Medulla oblongata (tissue), 1 donor: Measurements from ENCODE around the gene PKP3.
"Not testable (repeated sequence)": the region's sequence is repeated elsewhere in the genome, so short reads cannot be mapped to it uniquely, and the experiment has no call there.

Source experiments
- DNase-seq: peaks from one replicate; pipeline ENCODE4 v3.0.0-alpha.2; 2015; ENCODE audit errors: extremely low spot score

Gene PKP3, protein sequence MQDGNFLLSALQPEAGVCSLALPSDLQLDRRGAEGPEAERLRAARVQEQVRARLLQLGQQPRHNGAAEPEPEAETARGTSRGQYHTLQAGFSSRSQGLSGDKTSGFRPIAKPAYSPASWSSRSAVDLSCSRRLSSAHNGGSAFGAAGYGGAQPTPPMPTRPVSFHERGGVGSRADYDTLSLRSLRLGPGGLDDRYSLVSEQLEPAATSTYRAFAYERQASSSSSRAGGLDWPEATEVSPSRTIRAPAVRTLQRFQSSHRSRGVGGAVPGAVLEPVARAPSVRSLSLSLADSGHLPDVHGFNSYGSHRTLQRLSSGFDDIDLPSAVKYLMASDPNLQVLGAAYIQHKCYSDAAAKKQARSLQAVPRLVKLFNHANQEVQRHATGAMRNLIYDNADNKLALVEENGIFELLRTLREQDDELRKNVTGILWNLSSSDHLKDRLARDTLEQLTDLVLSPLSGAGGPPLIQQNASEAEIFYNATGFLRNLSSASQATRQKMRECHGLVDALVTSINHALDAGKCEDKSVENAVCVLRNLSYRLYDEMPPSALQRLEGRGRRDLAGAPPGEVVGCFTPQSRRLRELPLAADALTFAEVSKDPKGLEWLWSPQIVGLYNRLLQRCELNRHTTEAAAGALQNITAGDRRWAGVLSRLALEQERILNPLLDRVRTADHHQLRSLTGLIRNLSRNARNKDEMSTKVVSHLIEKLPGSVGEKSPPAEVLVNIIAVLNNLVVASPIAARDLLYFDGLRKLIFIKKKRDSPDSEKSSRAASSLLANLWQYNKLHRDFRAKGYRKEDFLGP

DNA sequence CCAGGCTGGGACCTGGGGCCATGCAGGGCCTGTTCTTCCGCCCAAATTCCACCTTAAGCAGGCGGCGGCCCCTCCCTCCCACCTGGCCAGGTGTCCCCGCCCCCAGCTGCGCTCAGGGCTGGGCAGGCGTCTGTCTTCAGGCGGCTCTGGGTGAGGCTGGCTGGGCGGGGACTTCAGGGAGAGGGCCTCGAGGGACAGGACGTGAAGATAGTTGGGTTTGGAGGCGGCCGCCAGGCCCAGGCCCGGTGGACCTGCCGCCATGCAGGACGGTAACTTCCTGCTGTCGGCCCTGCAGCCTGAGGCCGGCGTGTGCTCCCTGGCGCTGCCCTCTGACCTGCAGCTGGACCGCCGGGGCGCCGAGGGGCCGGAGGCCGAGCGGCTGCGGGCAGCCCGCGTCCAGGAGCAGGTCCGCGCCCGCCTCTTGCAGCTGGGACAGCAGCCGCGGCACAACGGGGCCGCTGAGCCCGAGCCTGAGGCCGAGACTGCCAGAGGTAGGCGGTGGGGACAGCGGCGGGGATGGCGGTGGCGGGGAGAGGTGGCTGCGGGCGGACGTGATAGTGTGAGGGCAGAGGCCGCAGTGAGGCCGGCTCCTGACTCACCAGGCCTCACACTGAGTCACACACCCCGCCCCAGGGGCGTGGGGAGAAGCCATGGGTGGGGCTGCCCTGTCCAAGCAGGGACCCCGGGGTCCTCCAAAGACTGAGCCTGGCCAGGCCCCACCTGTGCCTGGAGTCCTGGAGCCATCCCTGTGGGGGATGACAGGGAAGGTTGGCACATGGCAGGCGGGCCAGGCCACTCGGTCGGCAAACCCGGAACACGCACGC lies at the start of gene PKP3:
Gene PKP3, plus strand, starts transcription at position 176 of the 824 bp plus-strand sequence. Its CDS starts 84 bp downstream, at position 260.
- no peak for DNase-seq

DNA sequence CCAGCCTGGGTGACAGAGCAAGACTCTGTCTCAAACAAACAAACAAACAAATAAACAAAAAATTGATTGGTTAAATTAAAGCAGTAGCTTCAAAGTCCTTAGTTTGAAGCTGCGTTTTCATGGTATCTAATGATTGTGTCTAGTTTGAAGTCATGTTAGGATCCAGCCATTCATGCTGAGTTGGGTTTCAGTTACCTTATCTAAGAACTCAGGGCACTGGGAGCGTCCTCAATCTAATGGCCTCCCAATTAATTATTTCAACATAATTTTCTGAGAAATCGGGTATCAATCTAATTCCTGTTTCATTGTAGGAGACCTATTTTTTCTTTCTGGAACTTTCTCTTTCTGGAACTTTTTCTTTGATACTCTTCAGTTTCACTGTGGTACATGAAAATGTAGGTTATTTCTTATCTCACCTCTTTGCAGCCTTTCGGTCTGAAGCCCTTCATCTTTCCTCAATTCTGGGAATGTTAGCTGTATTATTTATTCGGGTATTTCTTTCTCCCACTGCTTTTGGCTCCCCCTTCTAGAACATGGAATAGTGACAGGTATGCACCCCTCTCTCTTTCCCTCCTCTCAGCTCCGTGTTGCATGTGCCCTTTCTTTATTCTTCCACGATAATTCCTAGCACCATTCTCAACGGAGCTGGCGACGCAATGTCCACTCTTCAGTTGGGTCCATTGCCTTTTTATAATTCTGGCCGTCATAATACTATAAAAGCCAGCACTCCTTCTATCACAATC lies 49.0 kb upstream of the PKP3 start:
- no peak for DNase-seq

DNA sequence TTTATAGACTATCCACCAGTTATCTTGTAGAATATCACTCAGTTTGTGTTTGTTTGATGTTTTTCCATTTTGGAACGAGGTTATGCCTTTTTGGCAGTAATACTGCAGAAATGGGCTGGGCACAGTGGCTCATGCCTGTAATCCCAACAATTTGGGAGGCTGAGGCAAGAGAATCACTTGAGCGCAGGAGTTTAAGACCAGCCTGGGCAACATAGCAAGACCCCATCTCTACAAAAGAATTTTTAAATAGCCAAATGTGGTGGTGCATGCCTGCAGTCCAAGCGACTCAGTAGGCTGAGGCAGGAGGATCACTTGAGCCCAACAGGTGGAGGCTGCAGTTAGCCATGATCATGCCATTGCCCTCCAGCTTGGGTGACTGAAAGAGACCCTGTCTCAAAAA lies 47.5 kb upstream of the PKP3 start:
- DNase-seq: no peak

DNA sequence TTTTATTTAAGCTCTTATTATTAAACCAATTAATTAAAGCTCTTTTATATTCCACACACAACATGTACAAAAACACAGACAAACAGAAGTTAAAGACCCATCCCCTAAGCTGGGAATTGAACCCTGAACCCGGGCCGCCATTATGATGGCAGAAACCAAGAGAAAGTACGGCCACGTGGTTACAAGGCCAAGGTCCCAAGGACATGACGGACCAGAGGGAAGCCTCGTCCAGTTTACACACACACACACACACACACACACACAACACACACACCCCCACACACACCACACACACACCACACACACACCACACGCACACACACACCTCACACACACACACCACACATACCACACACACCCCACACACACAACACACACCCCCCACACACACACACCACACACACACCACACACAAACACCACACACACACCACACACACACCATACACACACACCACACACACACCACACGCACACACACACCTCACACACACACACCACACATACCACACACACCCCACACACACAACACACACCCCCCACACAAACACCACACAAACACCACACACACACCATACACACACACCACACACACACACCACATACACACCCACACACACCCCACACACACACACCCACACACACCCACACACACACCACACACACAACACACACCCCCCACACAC lies 44.6 kb upstream of the PKP3 start:
- DNase-seq: not testable (repeated sequence)

DNA sequence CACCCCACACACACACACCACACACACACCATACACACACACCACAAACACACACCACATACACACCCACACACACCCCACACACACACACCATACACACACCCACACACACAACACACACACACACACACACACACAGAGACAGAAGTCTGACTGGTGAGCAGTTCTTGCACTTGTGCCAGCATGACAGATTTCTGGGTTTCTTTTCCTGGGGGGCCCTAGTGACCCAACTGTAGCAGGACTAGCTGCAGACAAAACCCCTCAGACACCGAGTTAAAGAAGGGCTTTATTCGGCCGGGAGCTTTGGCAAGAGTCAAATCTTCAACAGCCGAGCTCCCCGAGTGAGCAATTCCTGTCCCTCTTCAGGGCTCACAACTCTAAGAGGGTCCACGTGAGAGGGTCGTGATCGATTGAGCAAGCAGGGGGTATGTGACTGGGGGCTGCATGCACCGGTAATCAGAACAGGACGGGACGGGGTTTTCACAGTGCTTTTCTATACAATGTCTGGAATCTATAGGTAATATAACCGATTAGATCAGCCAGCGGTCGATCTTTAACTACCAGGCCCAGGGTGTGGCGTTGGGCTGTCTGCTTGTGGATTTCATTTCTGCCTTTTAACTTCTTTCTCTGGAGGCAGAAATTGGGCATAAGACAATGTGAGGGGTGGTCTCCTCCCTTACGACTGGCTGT lies 43.8 kb upstream of the PKP3 start:
- not testable (repeated sequence) for DNase-seq

DNA sequence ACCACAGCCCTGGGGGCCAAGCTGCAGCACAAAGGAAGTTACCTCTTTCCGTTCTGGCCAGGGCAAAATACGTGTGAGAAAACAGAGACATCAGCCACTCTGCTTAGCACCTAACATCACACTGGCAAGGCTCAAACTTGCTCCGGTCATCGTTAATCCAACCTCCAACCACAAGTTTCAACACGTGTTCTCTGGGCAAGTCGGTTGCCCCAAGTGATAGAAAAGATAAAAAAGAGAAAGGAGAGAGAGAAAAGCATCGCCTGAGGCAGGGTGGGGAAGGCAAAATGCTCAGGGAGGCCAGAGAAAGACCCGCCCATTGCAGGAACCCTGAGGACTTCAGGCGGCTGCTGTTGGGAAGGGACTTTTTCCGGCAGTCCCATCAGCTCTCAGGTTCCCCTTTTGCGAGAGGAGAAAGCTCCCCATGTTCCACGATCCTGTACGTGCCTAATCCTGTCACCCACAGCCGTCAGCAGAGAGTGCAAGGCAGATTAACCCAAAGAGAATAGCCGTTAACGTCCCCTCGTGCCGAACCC lies 43.2 kb upstream of the PKP3 start:
- no peak for DNase-seq

DNA sequence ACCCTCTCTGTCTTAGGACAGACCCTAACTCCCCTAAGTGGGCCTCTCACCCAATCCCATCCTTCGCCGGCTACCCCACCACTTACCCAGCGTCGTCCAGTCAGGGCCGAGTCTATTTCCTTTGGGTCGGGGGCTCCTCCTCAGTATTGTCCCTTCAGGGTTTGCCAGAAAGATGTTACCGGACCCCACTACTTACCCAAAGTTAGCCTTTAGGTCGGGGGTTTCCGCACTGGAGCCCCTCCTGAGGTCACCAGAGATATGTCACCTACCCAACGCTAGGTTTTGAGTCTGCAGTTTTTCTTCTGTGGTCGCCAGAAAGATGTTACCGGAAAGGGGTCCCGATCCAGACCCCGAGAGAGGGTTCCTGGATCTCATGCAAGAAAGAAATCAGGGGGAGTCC lies 42.6 kb upstream of the PKP3 start:
- DNase-seq: no peak

DNA sequence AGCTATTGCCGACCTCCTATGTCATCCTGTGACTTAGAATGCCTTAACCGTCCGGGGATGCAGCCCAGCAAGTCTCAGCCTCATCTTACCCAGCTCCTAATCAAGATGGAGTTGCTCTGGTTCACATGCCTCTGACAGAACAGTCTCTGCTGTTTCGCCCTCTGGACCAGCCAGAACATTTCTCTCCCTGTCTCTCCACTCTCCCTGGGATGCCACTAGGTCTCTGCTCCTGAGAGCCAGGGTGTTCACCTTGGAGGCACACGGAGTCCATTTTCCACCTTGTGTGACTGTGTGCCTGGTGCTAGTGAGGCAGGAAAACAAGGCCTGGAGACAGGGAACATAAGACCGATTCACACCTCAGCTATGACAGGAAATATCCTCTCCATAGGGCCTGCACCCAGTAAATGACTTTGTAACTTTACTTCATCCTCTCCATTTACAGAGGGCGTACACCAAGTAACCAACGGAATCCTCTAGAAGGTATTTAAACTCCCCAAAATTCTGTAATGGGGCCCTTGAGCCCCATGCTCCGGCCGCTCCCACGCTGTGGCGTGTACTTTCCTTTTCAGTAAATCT lies 41.5 kb upstream of the PKP3 start:
- no peak for DNase-seq

DNA sequence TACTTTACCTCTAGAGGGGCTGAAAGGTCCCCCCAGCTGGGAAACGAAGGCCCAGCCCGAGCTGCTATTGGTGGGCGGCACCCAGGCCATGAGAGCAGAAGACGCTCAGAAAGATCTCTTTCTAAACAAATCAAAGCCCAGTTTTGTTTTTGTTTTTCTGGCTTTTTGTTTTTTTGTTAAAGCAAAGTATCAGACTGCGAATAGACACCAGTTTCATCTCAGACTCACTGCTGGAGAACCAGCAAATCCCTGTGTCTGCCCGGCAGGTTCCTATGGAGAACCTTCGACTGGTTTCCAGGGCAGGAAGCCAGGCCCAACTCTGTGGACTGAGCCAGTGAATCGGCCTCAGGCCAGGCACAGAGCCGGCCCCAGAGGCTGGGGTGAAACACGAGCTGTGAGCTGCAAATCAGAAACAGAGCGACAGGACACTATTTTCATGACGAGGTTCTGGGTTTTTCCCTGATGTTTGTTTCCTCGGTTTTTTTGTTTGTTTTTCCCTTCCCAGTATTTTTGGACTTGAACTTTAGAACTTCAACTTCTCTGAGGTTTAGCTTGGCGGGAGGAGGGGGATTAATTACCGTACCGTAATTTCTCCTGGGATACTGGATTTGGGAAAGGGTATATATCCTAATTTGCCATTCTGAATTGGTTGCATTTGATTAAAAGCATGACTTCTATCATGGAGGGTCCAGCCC lies 40.7 kb upstream of the PKP3 start:
- DNase-seq: peak; percentile 89

DNA sequence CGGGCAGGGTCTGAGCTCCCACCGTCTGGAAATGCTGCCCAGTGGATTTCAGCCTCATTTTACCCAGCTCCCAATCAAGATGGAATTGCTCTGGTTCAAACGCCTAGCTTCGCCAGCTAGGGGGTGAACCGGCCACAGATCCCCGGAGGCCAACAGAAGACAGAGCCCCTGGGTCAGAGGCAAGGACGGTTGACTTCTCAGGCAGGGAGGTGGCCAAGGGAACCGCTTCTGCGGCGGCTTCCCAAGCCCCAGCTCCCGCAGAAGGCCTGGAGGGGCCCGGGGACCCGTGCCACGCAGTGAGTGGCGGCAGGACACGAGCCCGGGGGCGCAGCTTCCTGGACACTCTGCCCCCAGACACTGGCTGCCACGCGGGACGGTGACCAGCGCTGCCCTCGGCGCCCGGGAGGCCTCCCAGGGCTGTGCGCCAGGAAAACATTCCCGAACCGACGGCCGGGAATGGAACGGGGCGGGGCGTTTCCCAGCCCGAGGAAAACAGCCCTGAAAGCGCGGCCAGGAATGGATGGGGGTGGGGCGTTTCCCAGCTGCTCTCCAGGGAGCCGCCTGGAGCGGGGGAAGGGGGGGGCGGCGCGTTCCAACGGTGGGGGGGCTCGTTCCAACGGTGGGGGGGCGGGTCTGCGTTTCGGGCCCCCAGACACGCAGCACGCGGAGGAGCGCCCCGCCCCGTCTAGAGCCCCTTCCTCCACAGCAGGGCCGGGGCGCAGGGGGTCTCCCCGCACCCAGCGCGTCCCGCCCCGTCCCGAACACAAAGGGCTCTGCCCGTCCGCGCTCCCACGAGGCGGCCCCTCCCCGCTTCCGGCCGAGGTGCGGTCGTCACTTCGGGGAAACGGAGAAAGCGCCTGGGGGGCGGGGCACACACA lies 38.2 kb upstream of the PKP3 start:
- peak; percentile 71 for DNase-seq

DNA sequence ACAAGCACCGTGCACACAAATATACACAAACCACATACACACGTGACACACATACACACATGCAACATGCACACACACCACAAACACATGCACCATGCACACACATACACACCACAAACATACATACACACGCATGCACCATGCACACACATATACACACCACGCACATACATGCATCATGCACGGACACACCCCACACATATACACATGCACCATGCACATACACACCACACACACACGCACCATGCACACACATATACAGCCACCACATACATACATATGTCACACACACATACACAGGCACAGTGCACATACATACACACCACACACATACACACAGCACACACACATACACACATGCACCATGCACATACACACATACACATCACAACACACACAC lies 37.4 kb upstream of the PKP3 start:
- DNase-seq: no peak

DNA sequence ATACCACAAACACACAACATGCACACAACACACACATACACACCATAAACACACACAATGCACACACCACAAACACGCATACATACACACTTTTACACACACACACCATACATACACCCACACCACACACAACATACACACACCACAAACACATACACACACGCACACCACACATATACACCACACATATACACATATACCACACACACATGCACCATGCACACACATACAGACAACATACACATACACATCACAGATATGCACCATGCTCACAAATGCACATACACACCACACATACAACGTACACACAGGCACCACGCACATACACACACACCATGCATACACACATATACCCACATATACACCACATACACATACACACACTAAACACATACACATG lies 36.4 kb upstream of the PKP3 start:
- no peak for DNase-seq

DNA sequence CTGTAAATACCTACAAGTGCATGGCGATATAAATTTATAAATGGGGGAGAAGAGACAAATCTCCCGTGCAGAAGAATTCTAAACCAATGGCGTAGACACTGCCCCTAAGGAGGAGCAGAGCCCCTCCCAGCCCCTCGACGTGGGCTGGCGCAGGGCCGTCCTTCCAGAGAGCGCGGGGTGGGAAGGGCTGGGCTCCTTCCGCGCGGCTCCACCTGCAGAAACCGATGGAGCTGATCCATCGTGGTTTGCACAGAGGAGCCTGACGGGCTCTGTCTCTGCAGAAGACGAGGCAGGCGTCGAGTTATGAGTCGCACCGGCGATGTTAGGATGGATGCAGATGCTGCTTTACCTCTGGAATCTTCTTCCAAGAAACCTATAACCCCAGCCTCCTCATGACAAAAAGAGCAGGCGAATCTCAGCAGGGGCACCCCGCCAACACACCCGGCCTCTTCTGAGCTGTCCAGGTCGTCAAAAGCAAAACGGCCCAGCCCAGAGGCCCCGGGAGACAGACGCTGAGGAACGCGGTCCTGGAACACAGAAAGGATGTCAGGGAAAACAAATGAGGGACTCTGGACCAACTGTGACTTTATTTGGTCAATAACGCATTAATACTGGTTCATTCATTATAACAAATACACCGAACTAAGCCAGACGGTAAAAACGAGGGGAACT lies 35.7 kb upstream of the PKP3 start:
- no peak for DNase-seq

DNA sequence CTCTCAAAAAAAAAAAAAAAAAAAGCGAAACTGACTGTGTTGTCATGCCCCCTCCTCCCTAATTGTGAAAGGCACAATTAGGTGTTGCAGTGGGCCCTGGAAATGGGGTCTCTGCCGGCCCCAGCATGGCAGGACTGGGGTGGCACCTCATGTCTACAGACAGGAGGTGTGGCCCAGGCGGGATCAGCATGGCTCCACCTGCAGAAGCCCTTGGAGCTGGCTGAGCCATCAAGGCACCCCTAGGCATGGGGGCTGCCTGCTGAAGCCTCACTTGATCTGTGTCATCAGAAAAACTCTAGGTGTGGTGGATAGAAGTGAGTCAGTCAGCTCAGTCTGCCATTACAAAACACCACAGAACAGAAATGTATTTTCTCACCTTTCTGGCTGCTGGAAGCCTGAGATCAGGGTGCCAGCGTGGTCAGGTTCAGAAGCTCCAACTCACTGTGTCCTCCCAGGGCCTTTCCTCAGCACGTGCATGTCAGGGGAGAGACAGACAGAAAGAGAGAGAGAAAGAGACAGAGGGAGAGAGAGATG lies 34.8 kb upstream of the PKP3 start:
- DNase-seq: no peak

DNA sequence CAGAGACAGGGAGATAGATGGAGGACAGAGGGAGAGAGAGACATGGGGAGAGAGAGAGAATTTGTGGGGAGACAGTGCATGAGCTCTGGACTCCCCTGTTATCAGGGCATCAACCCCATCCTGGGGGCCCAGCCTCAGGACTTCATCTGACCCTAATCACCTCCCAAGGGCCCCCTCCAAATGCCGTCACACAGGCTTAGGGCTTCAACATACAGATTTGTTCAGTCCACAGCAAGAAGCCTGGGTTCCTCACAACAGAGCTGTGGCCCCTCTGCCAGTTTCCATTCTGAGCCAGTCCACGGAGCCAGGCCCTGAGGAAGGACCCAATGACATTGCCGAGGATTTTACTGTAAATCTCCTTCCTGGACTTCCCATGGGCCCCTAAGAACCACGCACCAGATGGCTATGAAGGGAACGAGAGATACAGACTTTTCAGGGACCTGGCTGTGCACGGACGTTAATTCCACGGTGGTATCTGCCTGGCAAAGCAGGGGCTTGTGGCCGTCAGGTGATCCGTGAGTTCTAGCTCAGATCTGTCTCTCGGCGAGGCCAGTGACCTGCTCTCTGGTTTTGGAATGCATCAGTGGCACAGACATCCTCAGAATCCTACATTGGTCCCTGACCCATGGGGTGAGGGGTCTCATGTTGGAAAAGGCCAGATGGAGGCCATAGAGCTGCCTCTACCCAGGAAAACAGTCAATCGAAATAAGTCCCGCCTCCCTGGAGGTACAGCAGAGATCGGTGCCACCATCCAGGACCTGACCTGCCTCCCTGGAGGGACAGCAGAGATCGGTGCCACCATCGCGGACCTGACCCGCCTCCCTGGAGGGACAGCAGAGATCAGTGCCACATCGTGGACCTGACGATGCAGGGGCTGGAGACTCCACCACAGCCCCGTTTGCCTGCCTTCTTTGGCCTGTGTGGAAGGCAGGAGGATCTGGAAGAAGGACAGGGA lies 33.4 kb upstream of the PKP3 start:
- no peak for DNase-seq
